Measurements from ENCODE around the gene METTL26. TPM values are rescaled to one million over a fixed set of nuclear protein-coding genes. Genes with fewer than 3 reads are reported as not detected.

Gene METTL26
- total and polyA plus RNA-seq, 2 of the 8 experiments (the other 6 are each of a cell fraction or from before 2014, with no cell fraction given) = 100 to 186 TPM

DNA sequence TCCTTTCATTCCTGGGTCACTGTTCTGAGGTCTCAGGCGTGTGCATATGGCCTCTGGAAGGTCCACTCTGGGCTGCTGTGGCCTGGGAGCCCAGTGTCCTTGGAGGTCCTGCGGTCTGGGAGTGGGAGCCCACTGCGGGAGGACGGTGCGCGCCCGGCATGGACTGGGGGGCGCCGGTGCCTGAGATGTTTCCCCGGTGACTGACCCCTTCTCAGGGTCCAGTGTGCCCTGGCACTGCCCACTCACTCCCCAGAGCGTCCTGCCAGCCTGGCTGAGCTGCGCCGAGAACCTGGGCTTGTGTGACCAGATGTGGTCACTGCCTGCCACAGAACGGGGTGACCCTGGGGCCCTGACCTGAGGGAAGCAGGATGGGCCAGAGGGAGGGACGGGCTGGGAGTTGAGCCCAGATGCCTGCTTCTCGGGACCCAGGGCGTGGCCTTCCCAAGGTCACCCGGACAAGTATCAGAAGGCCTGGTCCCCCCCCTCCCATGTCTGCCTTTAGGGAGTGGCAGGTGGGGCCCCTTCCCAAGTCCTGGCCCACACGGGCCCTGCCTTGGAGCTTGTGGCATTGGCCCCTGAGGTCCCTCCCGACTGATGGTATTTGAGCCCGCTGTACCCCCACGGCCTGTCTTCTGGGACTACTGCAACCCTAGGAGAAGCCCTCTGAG, 38.2 kb upstream of the METTL26 start:
- H3K36me3 ChIP-seq (ENCODE audit: control insufficient read depth in 2 of 4, insufficient read depth in 4 of 4, low read length in 3 of 4) = peaks cover 14 to 44% (median 32%) of the 10 kb centered on the region in 4 experiments
- peaks cover 7% of the 10 kb centered on the region for H3K23me2 ChIP-seq (ENCODE audit: low read depth, low read length)
- H3K4me3 ChIP-seq (ENCODE audit: extremely low read depth in 1 of 4, insufficient read depth in 2 of 4, low read depth in 3 of 4, low read length in 4 of 4) = peak overlapping the region in 2 of 4 experiments; percentile 56 to 74; a peak in 3 of 8 replicates

More for the DNA sequence above, 38.2 kb upstream of the METTL26 start:
- Histone ChIP-seq H2AFZ (ENCODE audit: low read length) (no peak overlapping the region), H2BK15ac (ENCODE audit: low read length) (no peak overlapping the region), H2BK12ac (ENCODE audit: low read depth, low read length) (no peak overlapping the region), H3K14ac (ENCODE audit: insufficient read length) (no peak overlapping the region), H3K9me3 (ENCODE audit: insufficient read depth in 2 of 2, low read depth in 1 of 2, low read length in 1 of 2) (no peaks in the 10 kb centered on the region), H4K5ac (ENCODE audit: insufficient read length, low read depth, low read length) (no peak overlapping the region), H4K91ac (replicated peaks; ENCODE audit: insufficient read length, low read length) (no peak overlapping the region), H3K56ac (replicated peaks; ENCODE audit: insufficient read length, low read depth, low read length) (no peak overlapping the region), H3K9ac (replicated peaks in 1 of 4; ENCODE audit: extremely low read depth in 1 of 4, low read depth in 3 of 4, low read length in 3 of 4) (no peak overlapping the region), H2AK5ac (ENCODE audit: low read depth, low read length) (no peak overlapping the region), H3K27ac (ENCODE audit: low read depth, low read length) (no peak overlapping the region), H2BK120ac (replicated peaks; ENCODE audit: low read depth, low read length) (no peak overlapping the region), H3K4ac (replicated peaks; ENCODE audit: insufficient read length, low read depth, low read length) (no peak overlapping the region), H2BK20ac (ENCODE audit: low read length) (no peak overlapping the region), H3K18ac (ENCODE audit: extremely low read depth, low read length) (peak overlapping the region; percentile 60; the same call in 1 of the 2 replicates), H2BK5ac (ENCODE audit: low read depth, low read length) (peak overlapping the region; percentile 56; the same call in 1 of the 2 replicates), H3K79me2 (ENCODE audit: control insufficient read depth in 1 of 2, insufficient read depth in 2 of 2, low read length in 2 of 2) (peaks cover 0 to 2% of the 10 kb centered on the region in 2 experiments; a peak in 1 of 4 replicates), H3K27me3 (replicated peaks in 1 of 4; ENCODE audit: control insufficient read depth in 3 of 4, extremely low read depth in 1 of 4, insufficient read depth in 3 of 4, low read length in 3 of 4) (peaks cover 0 to 2% (median 0%) of the 10 kb centered on the region in 4 experiments; a peak in 2 of 7 replicates), H3K4me1 (replicated peaks in 1 of 4; ENCODE audit: control insufficient read depth in 3 of 4, insufficient read depth in 4 of 4, low read length in 3 of 4) (peaks cover 0 to 28% (median 22%) of the 10 kb centered on the region in 4 experiments; a peak in 6 of 7 replicates), H3K23ac (ENCODE audit: insufficient read length) (no peak overlapping the region), H4K20me1 (replicated peaks in 1 of 2; ENCODE audit: control insufficient read depth in 1 of 2, insufficient read depth in 2 of 2, low read length in 2 of 2) (peaks cover 5 to 27% of the 10 kb centered on the region in 2 experiments), H3K4me2 (ENCODE audit: insufficient read depth in 1 of 2, low read depth in 2 of 2, low read length in 2 of 2) (peak overlapping the region; percentile 79 to 99), H4K8ac (ENCODE audit: extremely low read depth, insufficient read depth, low read length) (no peak overlapping the region; the same call in 1 of the 2 replicates), H3K79me1 (ENCODE audit: low read depth, low read length) (peaks cover 3% of the 10 kb centered on the region)
- peak in 1 of 2 experiments; percentile 55 for DNase-seq (ENCODE audit: low read depth in 1 of 2, low spot score in 2 of 2)
- POLR2A ChIA-PET (ENCODE audit: partially characterized antibody) = interaction anchor here (1.2 to 17.4 kb wide), 16 partner anchors 4 to 121 kb away, joined by 3 to 214 read pairs (median 6); partner anchors contain the start of genes CCDC78, JMJD8, METRN and METTL26
- CTCF ChIA-PET (ENCODE audit: partially characterized antibody) = interaction anchor here (0.9 to 12.0 kb wide), 7 partner anchors 14 to 111 kb away, joined by 3 to 75 read pairs (median 3); partner anchors contain the start of gene WDR24
- FAIRE-seq = no peak
- WGBS, 2 experiments (ENCODE audit: extremely low coverage in 1 of 2, insufficient coverage in 1 of 2, insufficient read length in 1 of 2, insufficient replicate concordance in 2 of 2, low coverage in 1 of 2, low lambda C conversion rate in 2 of 2, missing lambda C conversion rate in 1 of 2) = 88% methylated on average over 21 of the region's 22 CpGs; no CpG with 5 or more reads in 1 of the 2 experiments
- TF ChIP-seq CHD1 (IDR thresholded peaks at IDR 0.05; ENCODE audit: low read depth, low read length) = no peak

All from H1 (cell line).